ENCODE measurements around the gene FBXO33.

FBXO33 gene

DNA sequence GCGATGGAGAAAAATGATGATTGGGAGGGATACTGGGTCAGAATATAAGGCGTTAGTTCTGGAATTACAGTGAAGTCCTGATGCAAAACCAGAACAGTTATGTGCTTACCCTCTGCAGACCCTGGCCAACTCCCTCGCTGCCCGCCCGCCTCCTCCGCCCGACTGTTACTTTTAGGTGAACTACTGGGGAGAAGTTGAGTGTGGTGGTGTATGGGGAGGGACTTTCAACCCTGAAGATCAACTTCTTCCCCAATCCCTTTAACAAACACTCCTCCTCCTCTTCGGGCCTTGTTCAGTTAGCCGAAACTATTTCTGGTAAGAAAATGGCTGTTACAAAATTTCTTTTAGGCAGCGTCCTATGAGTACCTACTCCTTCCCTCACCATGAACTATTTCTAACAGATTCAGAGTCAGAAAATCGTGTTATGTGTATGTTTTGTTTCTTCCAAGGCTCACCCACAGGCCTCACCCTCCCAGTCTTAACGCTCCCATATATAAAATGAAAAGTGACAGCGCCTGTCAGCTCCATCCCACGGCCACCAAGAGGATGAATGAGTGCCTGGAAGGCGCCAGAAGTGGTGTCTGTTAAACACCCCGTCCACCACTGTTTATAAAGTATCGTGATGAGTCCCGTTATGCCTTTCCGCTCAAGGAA, 1.3 kb downstream of the FBXO33 start:
- DNase-seq, result no peak

- no peak for DNase-seq
Measured at GRCh38 chr14:39428118-39428517, 4.1 kb downstream of the FBXO33 start.

DNA sequence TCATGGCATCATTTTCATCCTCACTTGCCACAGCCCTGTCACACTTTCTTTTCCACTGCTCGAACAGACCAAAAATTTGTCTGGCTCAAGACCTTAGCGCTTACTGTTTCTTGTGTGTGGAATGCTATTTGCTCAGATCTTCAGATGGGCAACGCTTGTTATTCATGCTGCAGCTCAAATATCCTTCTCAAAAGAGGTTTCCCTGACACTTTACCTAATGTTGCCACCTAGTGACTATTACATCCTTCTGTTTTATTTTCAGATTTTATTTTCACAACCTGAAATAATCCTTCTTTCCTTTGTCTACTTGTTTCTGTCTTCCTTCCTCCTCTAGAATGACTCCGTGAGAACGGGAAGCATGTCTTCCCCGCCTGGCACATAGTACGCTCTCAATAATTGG, 5.6 kb downstream of the FBXO33 start:
- no peak for DNase-seq

- DNase-seq, result no peak
Measured at GRCh38 chr14:39425947-39426346, 6.3 kb downstream of the FBXO33 start.

DNA sequence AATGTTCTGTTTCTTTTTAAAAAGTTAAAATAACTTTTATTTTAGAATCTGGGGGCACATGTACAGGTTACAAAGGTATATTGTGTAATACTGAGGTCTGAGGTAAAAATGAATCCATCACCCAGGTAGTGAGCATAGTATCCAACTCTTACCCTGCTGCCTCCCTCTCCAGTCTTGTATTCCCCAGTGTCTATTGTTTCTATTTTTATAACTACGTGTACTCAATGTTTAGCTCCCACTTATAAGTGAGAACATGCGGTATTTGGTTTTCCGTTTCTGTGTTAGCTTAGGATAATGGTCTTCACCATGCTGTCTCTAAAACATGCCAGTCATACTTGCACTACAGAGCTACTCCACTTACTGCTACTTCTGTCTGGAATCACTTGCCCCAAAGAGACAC, 8.4 kb downstream of the FBXO33 start:
- no peak for DNase-seq

DNA sequence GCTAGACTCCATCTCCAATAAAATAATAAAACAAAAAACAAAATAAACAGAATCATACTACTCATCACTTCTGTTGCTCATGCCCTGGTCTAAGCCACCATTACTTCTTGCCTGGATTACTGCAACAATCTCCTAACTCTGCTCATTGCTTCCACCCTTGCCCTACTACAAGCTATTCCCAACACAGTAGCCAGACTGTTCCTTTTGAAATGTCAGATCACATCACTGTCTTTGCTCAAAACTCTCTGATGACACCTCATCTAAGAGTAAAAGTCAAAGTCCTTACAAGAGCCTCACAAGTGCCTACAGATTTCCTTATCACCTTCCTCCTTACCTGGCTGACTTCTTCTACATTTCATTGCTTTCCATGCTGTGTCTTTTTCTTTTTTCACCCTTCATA, 10.0 kb downstream of the FBXO33 start:
- no peak for DNase-seq

DNA sequence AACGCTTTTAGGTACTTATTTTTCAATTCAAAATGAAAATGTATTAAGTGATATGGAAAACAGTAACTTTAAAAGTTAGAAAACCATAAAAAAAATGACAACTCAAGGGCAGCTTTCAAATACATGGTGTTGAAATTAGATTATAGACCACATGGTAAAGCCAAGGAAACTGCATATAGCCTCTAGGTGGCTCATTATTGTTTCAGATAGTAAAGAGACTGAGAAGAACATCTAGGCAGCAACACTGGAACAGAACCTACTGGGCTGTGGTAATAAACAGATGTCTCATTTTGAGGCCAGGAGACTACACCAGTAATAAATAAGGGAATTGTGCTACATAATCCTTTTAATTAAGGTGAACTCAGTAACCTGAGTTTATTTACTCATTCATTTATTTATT, 13.0 kb downstream of the FBXO33 start:
- no peak for DNase-seq

GRCh38 chr14:39417014-39417413, 15.2 kb downstream of the FBXO33 start:
- DNase-seq, result no peak

GRCh38 chr14:39416072-39416471, 16.2 kb downstream of the FBXO33 start:
- DNase-seq, result no peak

DNA sequence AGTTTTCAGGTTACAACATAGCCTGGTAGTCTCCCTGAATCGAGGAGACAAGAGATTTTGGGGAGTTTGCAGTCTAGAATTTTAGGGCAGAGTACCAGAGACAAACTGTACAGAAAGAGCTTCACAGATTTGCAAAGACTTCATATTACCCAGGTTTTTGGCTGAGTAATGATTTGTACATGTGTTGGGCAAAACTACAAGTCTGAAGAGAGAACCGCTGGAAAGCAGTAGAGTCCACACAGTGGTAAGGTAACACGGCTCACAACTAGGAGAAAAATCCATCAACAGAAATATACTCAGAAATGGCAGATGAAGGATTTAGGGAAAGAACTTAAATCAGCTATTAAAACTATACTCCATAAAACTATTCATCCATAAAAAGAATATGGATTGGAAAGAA, 25.7 kb downstream of the FBXO33 start:
- DNase-seq, result no peak

DNA sequence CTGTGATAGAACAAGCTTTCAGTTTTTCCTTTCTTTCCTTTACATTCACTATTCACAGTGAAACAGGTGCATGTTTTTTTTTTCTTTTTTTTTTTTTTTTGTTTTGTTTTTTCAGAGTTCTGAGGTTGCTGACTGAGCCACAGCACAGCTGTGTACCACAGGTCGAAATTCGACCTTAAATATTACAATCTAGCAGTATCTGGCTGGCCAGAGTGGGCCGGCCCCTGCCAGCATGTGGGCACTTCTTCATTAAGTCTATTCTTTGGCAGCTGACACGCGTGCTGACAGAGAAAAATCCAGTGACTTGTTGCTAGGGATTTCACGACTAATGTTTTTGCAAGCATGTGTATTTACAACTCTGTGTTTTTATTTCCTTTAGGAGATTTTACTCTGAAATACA, 33.9 kb downstream of the FBXO33 start:
- no peak for DNase-seq

DNA sequence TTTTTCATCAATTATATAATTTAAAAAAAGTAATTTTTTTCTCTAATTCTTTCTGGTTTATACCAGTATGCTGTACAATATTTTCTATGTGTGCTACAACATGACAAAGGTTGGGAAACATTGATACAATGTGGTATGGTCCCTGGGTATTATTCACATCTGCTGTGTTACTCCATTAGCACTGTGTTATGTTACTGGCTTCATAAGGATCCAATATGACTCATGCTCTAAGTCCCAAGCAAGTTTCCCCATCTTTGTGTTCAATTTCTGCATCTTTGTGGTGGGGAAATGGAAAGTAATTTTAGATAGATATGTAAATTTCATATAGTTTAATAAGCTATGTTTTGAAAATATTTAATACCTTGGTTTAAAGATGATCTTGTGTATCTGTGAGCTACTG, 35.8 kb downstream of the FBXO33 start:
- no peak for DNase-seq

DNA sequence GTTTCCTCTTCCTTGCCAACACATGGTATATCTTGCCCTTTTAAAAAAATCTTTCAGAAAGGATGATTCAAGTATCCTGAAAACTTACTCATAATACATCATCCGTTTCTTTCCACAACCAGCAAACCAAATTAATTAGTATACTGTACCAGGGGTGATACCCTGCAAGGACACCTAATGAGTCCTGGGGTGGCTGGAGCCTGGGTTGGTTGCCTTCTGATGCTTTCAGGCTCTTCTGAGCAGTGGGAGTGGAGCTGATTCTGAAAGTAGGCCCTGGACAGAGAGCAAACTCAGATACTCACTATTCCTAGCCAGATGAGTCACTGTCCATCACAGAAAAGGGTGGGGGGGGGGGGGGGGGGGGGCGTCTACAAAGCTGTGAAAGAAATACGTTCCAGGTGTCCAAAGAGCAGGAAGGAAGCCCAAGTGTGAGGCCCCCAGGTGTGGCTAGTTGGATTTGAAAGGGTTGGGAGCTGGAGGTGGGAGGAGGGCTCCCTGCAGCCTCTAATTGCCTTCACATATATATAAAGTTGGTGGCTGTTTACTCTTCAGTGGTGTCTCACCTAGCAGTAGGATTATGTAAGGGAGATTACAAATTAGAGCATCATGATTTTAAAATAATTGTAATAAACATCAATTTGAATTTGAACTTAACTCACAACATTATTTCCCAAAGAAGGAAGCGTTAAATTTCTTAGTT, 36.5 kb downstream of the FBXO33 start:
- DNase-seq, result no peak

DNA sequence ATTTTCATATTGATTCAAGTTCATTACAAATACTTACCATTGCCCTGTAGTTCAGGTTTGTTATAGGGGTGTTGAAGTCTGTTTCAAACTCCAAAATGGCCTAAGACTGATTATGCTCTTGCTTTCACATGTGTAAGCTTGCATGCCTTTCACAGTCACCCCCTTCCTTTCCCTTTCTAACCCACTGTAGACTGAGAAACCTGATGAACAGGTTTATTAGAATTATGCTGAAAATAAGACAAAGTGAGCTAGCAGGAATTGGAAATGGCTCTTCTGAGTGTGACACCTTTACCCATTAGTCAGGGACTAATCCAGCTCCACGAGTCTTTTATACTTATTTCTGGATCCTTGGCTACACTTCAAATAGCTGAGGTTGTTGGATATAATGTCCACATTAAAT, 38.9 kb downstream of the FBXO33 start:
- DNase-seq, result no peak

- no peak for DNase-seq
Measured at GRCh38 chr14:39384177-39384576, 48.1 kb downstream of the FBXO33 start.

- DNase-seq, result no peak
Measured at GRCh38 chr14:39383741-39384140, 48.5 kb downstream of the FBXO33 start.

DNA sequence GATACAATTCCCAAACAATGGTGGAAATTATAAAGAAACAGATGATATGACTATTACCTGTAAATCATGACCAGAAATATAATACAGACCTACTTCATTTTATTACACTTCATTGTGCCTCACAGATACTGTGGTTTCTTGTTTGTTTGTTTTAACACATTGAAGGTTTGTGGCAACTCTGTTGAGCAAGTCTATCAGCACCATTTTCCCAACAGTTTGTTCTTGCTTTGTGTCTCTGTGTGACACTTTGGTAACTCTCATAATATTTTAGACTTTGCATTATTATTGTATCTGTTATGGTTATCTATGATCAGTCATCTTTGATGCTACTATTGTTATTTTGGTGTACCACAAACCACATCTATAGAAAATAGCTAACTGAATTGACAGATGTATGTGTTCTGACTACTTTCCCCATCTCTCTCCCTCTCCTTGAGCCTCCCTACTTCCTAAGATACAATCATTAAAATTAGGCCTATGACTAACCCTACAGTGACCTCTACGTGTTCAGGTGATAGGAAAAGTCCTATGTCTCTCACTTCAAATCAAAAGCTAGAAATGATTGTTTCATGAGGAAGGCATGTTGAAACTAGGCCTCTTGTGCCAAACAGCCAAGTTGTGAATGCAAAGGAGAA, 49.1 kb downstream of the FBXO33 start:
- DNase-seq, result no peak

DNA sequence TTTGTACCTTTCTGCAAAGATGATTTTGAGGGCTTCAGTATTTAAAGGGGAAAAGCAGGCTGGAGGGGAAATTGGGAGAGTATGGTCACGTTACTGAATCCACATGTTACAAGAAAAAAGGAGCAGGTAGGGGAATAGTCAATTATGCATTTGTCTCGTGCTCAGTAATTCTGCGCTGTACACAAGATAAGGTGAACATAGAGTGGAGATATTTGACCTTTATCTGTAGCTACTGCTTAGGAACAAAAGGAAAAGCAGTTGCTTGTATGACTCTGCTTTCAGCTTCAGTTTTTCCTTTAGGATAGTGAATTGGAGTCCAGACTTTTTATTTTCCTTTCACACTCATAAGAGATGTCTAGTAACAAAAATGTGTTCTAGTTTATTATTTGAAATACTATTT, 49.8 kb downstream of the FBXO33 start:
- no peak for DNase-seq

- no peak for DNase-seq
Measured at GRCh38 chr14:39381366-39381765, 50.9 kb downstream of the FBXO33 start.

DNA sequence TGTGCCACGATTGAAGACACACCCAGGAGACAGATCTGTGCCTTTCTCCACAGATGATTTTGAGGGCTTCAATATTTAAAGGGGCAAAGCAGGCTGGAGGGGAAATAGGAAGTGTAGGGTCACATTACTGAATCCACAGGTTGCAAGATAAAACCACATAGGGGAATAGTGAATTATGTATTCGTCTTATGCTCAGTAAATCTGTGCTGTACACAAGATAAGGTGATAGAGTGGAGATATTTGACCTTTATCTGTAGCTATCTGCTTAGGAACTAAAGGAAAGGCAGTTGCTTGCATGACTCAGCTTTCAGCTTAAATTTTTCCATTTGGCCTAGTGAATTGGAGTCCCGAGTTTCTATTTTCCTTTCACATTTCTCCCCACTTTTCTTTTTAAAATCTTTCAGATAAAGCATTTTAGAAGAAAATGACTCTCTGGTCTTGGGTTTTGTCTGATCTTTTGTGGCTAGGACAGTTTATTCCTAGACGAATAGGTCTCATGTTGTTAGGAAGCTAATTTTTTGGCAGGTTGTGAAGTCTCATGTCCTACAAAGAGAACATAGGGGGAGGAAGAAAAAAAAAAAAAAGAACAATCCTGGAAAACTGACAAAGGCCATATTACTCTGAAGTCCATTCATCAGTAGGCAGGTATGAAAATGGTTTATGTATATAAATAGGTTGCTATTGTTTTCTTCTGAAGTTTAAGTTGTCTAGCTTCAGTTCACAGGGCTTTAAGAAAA, 55.4 kb downstream of the FBXO33 start:
- no peak for DNase-seq

DNA sequence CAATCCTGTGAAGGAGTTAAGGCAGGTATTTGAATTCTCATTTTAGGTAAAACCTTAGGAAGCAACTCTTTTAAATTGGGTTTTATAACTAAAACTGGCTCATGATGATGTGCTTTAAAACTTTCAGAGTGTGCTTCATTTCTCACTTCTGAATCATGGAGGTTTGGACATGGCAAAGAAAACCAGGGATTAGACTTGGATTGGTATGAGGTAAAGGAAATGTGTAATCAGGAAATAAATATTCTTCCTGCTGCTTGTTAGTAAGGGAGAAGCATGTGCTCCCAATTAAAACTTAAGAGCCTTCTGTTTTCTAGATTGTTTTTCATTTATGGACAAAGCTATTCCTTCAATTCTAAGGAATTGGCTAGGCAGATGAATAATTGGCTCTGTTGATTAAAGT, 57.4 kb downstream of the FBXO33 start:
- no peak for DNase-seq

- DNase-seq, result no peak
Measured at GRCh38 chr14:39372656-39373055, 59.6 kb downstream of the FBXO33 start.

DNA sequence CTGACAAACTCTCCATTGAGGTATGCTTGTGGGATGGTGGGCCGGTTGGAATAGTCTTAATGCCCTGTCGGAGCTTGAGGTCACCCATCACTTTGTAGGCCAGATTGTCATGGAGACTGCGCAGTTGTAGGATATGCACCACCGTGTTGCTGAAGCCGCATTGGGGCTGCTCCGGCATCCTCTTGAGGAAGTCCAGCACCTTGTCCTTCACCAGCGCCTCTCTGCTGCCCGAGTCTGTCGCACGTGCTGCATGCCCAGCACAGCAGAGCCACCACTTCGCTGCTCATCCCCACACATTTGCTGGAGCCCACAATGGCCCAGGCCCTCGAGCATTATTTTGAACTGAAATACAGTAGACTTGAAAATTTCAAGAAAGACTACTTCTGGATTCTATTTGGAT, 61.8 kb downstream of the FBXO33 start:
- no peak for DNase-seq

GRCh38 chr14:39369029-39369428, 63.2 kb downstream of the FBXO33 start:
- no peak for DNase-seq
